Activated naive CD8-positive, alpha-beta T cell treated with anti-CD3 and anti-CD28 coated beads, Interleukin-2, amount 50 U/mL, for 16 hours (primary cell): ENCODE measurements around the gene VAPA.

Experiments used
- DNase-seq: peaks from one replicate; pipeline ENCODE4 v3.0.0-alpha.2; 2020; ENCODE audit warnings: low read depth, low spot score

The VAPA gene

GRCh38 chr18:9998330-9998729, 84.5 kb downstream of the VAPA start:
- DNase-seq: no peak

GRCh38 chr18:10002280-10002679, 88.5 kb downstream of the VAPA start:
- DNase-seq: no peak

GRCh38 chr18:10003281-10003680, 89.5 kb downstream of the VAPA start:
- DNase-seq: no peak

- no peak for DNase-seq
Observed at GRCh38 chr18:10003866-10004265, 90.0 kb downstream of the VAPA start.

- DNase-seq: no peak
Observed at GRCh38 chr18:10006311-10006893, 92.6 kb downstream of the VAPA start.

GRCh38 chr18:10008006-10008647, 94.3 kb downstream of the VAPA start:
- DNase-seq: no peak
